K562 (cell line): Measurements from ENCODE around the gene CEP44. TPM values are rescaled to one million over a fixed set of nuclear protein-coding genes. Genes with fewer than 3 reads are reported as not detected.

Experiments used
- ADNP ChIP-seq: fragments of 200-800 bp; sonication (Bioruptor generic); IDR thresholded peaks from 2 replicates; pipeline ENCODE4 v1.6.1; 2016; ENCODE audit warnings: missing genetic modification characterization, missing compliant biosample characterization
- C11orf30 ChIP-seq: fragments of 450-650 bp; IDR thresholded peaks from 2 replicates; pipeline ENCODE4 v1.6.1; 2016; ENCODE audit warnings: low read depth, mild to moderate bottlenecking
- DDX20 ChIP-seq: fragments of 450-650 bp; IDR thresholded peaks from 2 replicates; pipeline ENCODE4 v1.6.1; 2016; ENCODE audit warnings: missing genetic modification characterization, low read depth, mild to moderate bottlenecking, missing compliant biosample characterization, moderate library complexity
- DNMT1 ChIP-seq: fragments of 450-650 bp; IDR thresholded peaks from 2 replicates; pipeline ENCODE4 v1.6.1; 2016; ENCODE audit warnings: antibody characterized with exemption, mild to moderate bottlenecking
- EHMT2 ChIP-seq: fragments of 450-650 bp; IDR thresholded peaks from 2 replicates; pipeline ENCODE4 v1.6.1; 2018; ENCODE audit warnings: antibody characterized with exemption
- GTF2F1 ChIP-seq: IDR thresholded peaks from 2 replicates; pipeline ENCODE4 v1.6.1; 2011; ENCODE audit warnings: low read depth, low read length, improper control_type of control experiment
- HINFP ChIP-seq: fragments of 450-650 bp; conservative IDR thresholded peaks from 2 replicates; pipeline ENCODE4 v1.6.1; 2016; ENCODE audit warnings: missing genetic modification characterization, low read depth, mild to moderate bottlenecking, control low read depth, missing compliant biosample characterization
- KLF16 ChIP-seq: IDR thresholded peaks from 2 replicates; pipeline ENCODE4 v1.6.1; 2016; ENCODE audit warnings: antibody characterized with exemption
- LARP7 ChIP-seq: fragments of 450-650 bp; IDR thresholded peaks from 2 replicates; pipeline ENCODE4 v1.6.1; 2016
- MCM3 ChIP-seq: fragments of 450-650 bp; IDR thresholded peaks from 2 replicates; pipeline ENCODE4 v1.6.1; 2016
- NEUROD1 ChIP-seq: fragments of 150-350 bp; IDR thresholded peaks from 2 replicates; pipeline ENCODE4 v1.6.1; 2014; ENCODE audit warnings: borderline replicate concordance, low read length, low read depth; ENCODE audit not compliant: partially characterized antibody
- NR2C2 ChIP-seq, 2 experiments: fragments of 200-800 bp in 1 of 2; sonication (Bioruptor generic) in 1 of 2; sonication (generic) in 1 of 2; formaldehyde crosslinking in 1 of 2; IDR thresholded peaks; 2 replicates each; pipeline versions ENCODE4 v1.6.1 to v1.8.0; 2016 to 2022; ENCODE audit warnings: mild to moderate bottlenecking in 1 of 2, missing compliant biosample characterization in 1 of 2, missing genetic modification characterization in 1 of 2, missing genetic modification reagents in 1 of 2
- RFX5 ChIP-seq: IDR thresholded peaks from 2 replicates; pipeline ENCODE4 v1.6.1; 2011; ENCODE audit warnings: low read depth, mild to moderate bottlenecking, improper control_type of control experiment, low read length
- RNF2 ChIP-seq: sonication (generic); IDR thresholded peaks from 2 replicates; pipeline ENCODE4 v1.6.1; 2016
- SMAD3 ChIP-seq: fragments of 450-650 bp; formaldehyde crosslinking; conservative IDR thresholded peaks from 2 replicates; pipeline ENCODE4 v1.4.0; 2020; ENCODE audit warnings: mild to moderate bottlenecking
- SMARCE1 ChIP-seq: fragments of 450-650 bp; IDR thresholded peaks from 2 replicates; pipeline ENCODE4 v1.7.1; 2016; ENCODE audit warnings: mild to moderate bottlenecking
- TFE3 ChIP-seq: fragments of 450-650 bp; formaldehyde crosslinking; IDR thresholded peaks from 2 replicates; pipeline ENCODE4 v1.4.0; 2020; ENCODE audit warnings: mild to moderate bottlenecking, mixed read lengths
- TSHZ1 ChIP-seq: fragments of 250-450 bp; sonication (Bioruptor Pico); IDR thresholded peaks from 2 replicates; pipeline ENCODE4 v1.4.0; 2020; ENCODE audit warnings: mild to moderate bottlenecking, moderate library complexity
- YY1 ChIP-seq, 3 experiments: IDR thresholded peaks; 2 replicates each; pipeline ENCODE4 v1.6.1; 2011; ENCODE audit warnings: low read length in 2 of 3, mild to moderate bottlenecking in 2 of 3, moderate library complexity in 2 of 3, borderline replicate concordance in 1 of 3, control low read depth in 1 of 3, low read depth in 1 of 3; ENCODE audit not compliant: insufficient read depth in 3 of 3, insufficient replicate concordance in 2 of 3, control insufficient read depth in 1 of 3, insufficient read length in 1 of 3; ENCODE audit errors: extremely low read depth in 1 of 3
- ZC3H11A ChIP-seq: IDR thresholded peaks from 2 replicates; pipeline ENCODE4 v1.6.1; 2012; ENCODE audit warnings: low read depth, low read length, improper control_type of control experiment
- ZKSCAN8 ChIP-seq: fragments of 200-800 bp; sonication (Bioruptor generic); IDR thresholded peaks from 2 replicates; pipeline ENCODE4 v1.6.1; 2016; ENCODE audit warnings: missing genetic modification characterization, missing compliant biosample characterization
- ZNF232 ChIP-seq: sonication (generic); formaldehyde crosslinking; IDR thresholded peaks from 2 replicates; pipeline ENCODE4 v1.8.0; 2022; ENCODE audit warnings: mild to moderate bottlenecking, missing genetic modification reagents
- polyA plus RNA-seq, 8 experiments: library from polyadenylated mRNA; depleted of rRNA in 4 of 8; stranded (reverse) in 5 of 8; unstranded in 3 of 8; fragments of >200 nt; fragmentation: Nextera tagmentation in 2 of 8; fragmentation: Illumina TruSeq in 1 of 8; extraction: Ambion mirVana in 2 of 8; extraction: Trizol in 1 of 8; gene quantifications; 2 replicates each; pipeline versions ENCODE4 v1.2.1 to v1.2.3, GENCODE V29; 2011 to 2014; ENCODE audit warnings: inconsistent platforms in 1 of 8, missing spikeins in 1 of 8
- total RNA-seq, 7 experiments: library from RNA; depleted of rRNA in 6 of 7; stranded (reverse); fragments of >200 nt in 6 of 7; fragmentation: Illumina TruSeq in 2 of 7; extraction: Trizol in 2 of 7; gene quantifications; 2 replicates each; pipeline versions ENCODE4 v1.2.1 to v1.2.3, GENCODE V29; 2011 to 2021; ENCODE audit warnings: low replicate concordance in 1 of 7

CEP44 gene
- total and polyA plus RNA-seq, 9 of the 15 experiments (the other 6 are each of a cell fraction or from before 2014, with no cell fraction given) = 19.6 to 45.0 (median 24.4) TPM

GRCh38 chr4:174283507-174284471 is at the start of gene CEP44, which contains the start of gene FBXO8 (continued):
- TF ChIP-seq DNMT1 (no peak), ZNF232 (CRISPR knock-in tag) (no peak), ZKSCAN8 (CRISPR knock-in tag) (no peak), KLF16 (no peak), NEUROD1 (no peak), ADNP (no peak), EHMT2 (no peak), TSHZ1 (CRISPR knock-in tag) (no peak), NR2C2 (CRISPR knock-in tag; IDR thresholded peaks at IDR 0.05) (no peak), NR2C2 (tag; IDR thresholded peaks at IDR 0.05) (no peak; the same call in 1 of the 2 replicates), RFX5 (no peak), LARP7 (peak; percentile 93; the same call in 1 of the 2 replicates), HINFP (tag) (no peak), SMARCE1 (no peak), YY1 (IDR thresholded peaks at IDR 0.05; ENCODE audit: borderline replicate concordance in 1 of 3, control insufficient read depth in 1 of 3, extremely low read depth in 1 of 3, insufficient read depth in 3 of 3, insufficient read length in 1 of 3, insufficient replicate concordance in 2 of 3, low read depth in 1 of 3, low read length in 2 of 3) (peak in 1 of 3 experiments; percentile 72), GTF2F1 (peak; percentile 77; the same call in 1 of the 2 replicates), C11orf30 (peak; percentile 96), RNF2 (peak; percentile 36; the same call in 1 of the 2 replicates), DDX20 (no peak), SMAD3 (CRISPR knock-in tag) (no peak), MCM3 (no peak), TFE3 (no peak), ZC3H11A (no peak)
